ENCODE data around the gene KRTAP9-6.
"Not testable (repeated sequence)": the region's sequence is repeated elsewhere in the genome, so short reads cannot be mapped to it uniquely, and the experiment has no call there.

- TF ChIP-seq CTCF (IDR thresholded peaks at IDR 0.05); EZH2 (IDR thresholded peaks at IDR 0.05; ENCODE audit: borderline replicate concordance, insufficient read depth, low read depth, low read length, poor library complexity, severe bottlenecking): not testable (repeated sequence)
These were observed 38.5 kb upstream of the KRTAP9-6 start, which contains the start of gene KRTAP9-2 for GRCh38 chr17:41226598-41227095.
